Transverse colon (tissue), 3 donors: ENCODE measurements around the gene GPX4.

Experiments
- CTCF ChIP-seq, 5 experiments: fragments of 200-600 bp in 3 of 5; fragments of 450-650 bp in 2 of 5; sonication (generic) in 3 of 5; IDR thresholded peaks; 1 replicate in 2 of 5; 2 replicates in 3 of 5; pipeline ENCODE4 v1.5.1; 2016 to 2017; ENCODE audit warnings: antibody characterized with exemption in 5 of 5, inconsistent platforms in 3 of 5, mild to moderate bottlenecking in 2 of 5, moderate library complexity in 1 of 5
- EP300 ChIP-seq: sonication (generic); formaldehyde crosslinking; IDR thresholded peaks from one replicate; pipeline ENCODE4 v1.6.1; 2017; ENCODE audit warnings: antibody characterized with exemption, low read depth

DNA sequence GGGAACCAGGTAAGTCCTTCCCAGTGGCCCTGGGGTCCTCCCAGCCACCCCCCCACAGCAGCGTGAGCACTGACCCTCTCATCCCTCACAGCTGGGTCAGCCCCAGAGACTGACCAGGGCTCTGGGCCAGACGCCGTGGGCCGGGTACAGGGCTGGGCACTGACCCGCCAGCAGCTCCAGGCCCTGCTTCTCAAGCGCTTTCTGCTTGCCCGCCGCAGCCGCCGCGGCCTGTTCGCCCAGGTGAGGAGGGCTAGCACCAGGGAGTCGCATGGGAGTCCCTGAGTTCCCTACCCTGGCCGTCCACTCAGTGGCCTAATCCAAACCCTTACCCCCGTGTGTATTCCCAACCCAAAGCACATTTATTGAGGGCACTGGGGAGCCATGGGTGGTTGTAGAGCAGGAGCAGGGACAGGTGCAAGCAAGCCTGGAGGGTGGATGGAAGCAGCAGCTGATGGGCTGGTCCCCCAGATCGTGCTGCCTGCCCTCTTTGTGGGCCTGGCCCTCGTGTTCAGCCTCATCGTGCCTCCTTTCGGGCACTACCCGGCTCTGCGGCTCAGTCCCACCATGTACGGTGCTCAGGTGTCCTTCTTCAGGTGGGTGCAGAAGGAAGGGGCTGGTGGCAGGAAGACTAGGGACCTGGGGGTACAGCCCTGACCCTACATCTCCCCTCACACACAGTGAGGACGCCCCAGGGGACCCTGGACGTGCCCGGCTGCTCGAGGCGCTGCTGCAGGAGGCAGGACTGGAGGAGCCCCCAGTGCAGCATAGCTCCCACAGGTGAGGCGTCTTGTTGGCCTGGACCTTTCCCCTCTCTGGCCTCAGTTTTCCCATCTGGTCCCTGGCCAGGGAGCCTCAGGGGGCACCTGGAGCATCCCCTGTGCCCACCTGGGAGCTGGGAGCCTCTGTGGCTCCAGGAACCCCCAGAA is 49.4 kb upstream of the GPX4 start:
- TF ChIP-seq CTCF (IDR thresholded peaks at IDR 0.05) (no peak), EP300 (no peak)
